GM19463 (cell line): Measurements from ENCODE around the gene PHF14.
"Not testable (repeated sequence)": the region's sequence is repeated elsewhere in the genome, so short reads cannot be mapped to it uniquely, and the experiment has no call there.

Source experiments
- ATAC-seq: cut with Tn5 transposase; IDR thresholded peaks from one replicate; pipeline ENCODE4 v1.9.1; 2021; ENCODE audit warnings: mild to moderate bottlenecking, moderate library complexity; ENCODE audit not compliant: unreplicated experiment

Gene PHF14

GRCh38 chr7:10973061-10973941 lies at the start of gene PHF14:
Gene PHF14, plus strand, starts transcription at chr7:10973872. Its CDS starts 452 bp downstream, at chr7:10974324.
- peak; percentile 95 for ATAC-seq

DNA sequence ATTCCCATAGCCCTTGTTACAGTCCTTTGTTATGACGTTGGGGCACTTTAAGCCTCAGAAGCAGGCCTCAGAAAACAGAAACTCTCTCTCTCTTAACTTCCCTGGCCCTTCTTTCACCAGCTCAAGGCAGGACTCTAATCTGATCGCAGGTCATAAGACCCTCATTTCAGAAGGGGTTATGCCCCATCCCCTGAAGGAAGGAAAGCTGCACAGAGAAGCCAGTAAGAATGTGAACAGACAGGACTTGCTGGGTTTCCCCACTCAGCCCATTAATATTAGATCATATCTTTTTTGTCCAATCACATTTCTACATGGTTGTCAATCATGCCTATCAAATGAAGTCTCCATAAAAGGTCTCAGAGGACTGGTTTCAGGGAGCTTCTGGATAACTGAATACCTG lies 49.3 kb upstream of the PHF14 start:
- ATAC-seq = no peak

DNA sequence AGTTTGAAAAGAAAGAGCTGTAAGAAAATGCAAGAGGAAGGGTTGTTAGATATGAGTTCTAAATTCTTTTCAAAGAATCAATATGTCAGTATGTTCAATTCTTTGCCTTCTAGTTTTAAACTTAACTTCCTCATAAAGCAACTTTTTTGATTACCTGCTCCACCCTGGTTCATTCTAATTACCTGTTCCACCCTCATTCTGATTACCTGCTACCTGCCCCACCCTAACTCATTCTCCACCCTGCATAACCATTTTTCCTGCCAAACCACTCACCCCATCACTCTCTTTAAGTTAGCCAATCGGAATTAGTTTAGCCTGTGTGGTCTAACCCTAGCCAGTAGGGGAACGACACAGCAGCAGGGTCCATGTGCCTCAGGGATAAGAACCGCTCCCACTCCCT lies 45.5 kb upstream of the PHF14 start:
- not testable (repeated sequence) for ATAC-seq

DNA sequence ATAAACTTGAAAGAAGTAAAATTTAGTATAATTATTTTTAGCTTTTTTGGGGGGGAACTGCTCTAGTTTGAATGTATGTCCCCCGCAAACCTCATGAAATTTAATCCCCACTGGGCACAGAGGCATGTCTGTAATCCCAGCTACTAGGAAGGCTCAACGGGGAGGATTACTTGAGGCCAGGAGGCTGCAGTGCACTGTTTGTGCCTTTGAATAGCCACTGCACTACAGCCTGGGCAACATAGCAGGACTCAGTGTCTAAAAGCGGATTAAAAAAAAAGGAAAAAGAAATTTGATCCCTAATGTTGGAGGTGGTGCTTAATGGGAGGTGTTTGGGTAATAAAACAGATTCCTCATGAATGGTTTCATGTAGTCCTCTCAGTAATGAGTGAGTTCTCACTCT lies 43.1 kb upstream of the PHF14 start:
- no peak for ATAC-seq

DNA sequence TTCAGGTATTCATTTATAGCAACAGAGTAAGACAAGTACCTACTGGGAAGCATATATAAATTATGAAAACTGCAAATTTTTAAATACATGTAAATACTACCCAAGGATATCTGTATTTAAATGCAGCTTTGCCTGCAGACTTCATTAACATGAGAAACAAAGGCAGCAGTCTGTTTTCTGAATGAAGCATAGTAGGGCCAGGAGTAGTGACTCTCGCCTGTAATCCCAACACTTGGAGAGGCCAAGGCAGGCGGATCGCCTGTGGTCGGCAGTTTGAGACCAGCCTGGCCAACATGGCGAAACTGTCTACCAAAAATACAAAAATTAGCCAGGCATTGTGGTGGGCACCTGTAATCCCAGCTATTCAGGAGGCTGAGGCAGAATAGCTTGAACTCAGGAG lies 42.5 kb upstream of the PHF14 start:
- no peak for ATAC-seq

GRCh38 chr7:10934292-10934691 lies 39.4 kb upstream of the PHF14 start:
- no peak for ATAC-seq

DNA sequence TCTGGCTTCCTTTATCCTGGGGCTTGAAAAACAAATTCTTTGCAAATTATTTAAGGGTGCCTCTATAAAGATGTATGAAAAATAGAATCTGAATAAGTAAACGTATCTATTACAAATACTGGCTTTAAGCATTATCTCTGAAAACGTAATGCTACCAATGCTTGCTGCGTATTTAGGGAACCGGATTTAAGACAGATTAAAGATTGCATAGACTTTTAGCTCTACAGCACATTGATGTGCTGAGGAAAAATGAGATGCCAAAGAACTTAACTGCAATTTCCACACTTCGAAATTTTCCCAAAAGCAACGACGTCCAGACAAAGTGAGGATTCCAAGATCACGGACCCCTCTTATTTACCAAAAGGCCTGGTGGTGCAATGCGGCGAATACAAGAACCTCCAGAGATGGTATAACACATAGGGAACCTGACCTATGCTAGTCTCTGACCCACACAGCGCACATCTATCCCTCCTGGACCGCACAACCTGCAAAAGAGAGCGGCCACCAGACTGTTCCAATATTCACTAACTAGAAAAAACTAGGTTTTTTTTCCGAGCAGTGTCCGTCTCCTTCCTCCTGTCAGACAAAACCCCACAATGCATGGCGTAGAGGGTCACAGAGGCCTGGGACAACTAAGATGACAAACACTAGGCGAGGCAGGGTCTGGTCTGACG lies 34.3 kb upstream of the PHF14 start:
- peak; percentile 1 for ATAC-seq

GRCh38 chr7:10939911-10940703 lies 33.6 kb upstream of the PHF14 start:
- peak; percentile 90 for ATAC-seq

- no peak for ATAC-seq
These were observed 32.8 kb upstream of the PHF14 start for GRCh38 chr7:10940704-10941355.

DNA sequence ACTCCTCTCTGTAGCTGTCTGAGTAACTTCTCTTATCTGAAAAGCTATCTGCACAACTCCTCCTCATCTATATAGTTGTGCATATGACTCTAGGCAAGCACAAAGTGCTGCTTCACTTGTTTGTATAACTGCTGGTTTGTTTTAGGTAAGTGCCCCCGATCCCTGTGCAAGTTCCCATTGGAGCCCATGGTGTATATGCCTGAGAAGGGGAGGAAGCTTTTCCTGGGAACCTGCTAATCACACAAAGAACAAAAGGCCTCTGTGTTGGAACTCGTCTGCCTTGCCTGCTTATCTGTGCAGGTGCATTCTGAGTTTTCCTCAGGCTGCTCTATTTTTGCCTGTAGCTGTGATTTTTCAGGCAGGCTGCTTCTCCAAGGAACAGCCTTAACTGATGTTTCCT lies 23.2 kb upstream of the PHF14 start:
- no peak for ATAC-seq

- not testable (repeated sequence) for ATAC-seq
These were observed 22.6 kb upstream of the PHF14 start for GRCh38 chr7:10950974-10951578.

DNA sequence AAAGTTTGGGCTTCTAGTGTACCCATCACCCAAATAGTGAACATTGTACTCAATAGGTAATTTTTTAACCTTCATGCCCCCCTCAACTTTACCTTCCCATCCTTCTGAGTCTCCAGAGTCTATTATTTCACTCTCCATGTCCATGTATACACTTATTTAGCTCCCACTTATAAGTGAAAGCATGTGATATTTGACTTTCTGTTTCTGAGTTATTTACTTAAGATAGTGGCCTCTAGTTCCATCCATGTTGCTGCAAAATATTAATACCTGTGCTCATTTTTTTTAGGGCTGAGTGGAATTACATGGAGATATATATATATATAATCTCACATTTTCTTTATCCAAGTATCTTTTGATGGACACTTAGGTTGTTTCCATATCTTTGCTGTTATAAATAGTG lies 21.1 kb upstream of the PHF14 start:
- ATAC-seq = no peak

DNA sequence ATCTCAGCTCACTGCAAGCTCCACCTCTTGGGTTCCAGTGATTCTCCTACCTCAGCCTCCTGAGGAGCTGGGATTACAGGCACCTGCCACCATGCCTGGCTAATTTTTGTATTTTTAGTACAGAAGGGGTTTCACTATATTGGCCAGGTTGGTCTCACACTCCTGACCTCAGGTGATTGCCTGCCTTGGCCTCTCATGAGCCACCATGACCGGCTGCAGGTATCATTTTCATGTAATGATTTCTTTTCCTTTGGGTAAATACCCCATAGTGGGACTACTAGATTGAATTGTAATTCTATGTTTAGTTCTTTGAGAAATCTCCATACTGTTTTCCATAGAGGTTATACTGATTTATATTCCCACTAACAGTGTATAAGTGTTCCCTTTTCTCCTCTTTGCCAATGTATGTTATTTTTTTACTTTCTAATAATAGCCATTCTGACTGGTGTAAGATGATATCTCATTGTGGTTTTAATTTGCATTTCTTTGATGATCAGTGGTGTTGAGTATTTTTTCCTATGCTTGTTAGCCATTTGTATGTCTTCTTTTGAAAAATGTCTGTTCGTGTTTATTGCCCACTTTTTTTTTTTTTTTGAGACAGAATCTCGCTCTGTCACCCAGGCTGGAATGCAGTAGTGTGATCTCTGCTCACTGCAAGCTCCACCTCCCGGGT lies 20.5 kb upstream of the PHF14 start:
- not testable (repeated sequence) for ATAC-seq

- no peak for ATAC-seq
These were observed 17.1 kb upstream of the PHF14 start for GRCh38 chr7:10956528-10956927.

- not testable (repeated sequence) for ATAC-seq
These were observed 13.4 kb upstream of the PHF14 start for GRCh38 chr7:10960242-10960641.

DNA sequence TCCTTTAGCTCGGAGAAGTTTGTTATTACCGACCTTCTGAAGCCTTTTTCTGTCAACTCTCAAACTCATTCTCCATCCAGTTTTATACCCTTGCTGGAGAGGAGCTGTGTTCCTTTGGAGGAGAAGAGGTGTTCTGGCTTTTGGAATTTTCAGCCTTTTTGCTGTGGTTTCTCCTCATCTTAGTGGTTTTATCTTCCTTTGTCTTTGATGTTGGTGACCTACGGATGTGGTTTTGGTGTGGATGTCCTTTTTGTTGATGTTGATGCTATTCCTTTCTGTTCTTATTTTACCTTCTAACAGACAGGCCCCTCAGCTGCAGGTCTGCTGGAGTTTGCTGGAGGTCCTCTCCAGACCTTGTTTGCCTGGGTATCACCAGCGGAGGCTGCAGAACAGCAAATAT lies 8.7 kb upstream of the PHF14 start:
- ATAC-seq = not testable (repeated sequence)

DNA sequence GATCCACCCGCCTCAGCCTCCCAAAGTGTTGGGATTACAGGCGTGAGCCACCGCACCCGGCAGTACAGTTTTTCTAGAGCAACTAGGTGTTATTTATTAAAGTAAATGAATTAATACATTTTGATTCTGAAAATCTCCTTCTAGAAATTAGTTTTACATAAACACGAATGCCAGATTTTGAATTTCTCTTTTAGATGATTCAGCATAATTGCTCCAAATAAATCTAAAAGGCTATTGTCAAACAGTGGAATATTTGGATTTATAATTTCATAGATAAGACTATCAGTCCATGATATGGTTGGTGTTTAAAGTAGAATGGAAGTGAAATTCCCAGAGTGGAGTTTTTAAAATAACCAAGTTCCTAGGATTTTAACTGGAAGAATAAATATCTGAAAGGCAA lies 1.5 kb upstream of the PHF14 start:
- ATAC-seq = no peak

DNA sequence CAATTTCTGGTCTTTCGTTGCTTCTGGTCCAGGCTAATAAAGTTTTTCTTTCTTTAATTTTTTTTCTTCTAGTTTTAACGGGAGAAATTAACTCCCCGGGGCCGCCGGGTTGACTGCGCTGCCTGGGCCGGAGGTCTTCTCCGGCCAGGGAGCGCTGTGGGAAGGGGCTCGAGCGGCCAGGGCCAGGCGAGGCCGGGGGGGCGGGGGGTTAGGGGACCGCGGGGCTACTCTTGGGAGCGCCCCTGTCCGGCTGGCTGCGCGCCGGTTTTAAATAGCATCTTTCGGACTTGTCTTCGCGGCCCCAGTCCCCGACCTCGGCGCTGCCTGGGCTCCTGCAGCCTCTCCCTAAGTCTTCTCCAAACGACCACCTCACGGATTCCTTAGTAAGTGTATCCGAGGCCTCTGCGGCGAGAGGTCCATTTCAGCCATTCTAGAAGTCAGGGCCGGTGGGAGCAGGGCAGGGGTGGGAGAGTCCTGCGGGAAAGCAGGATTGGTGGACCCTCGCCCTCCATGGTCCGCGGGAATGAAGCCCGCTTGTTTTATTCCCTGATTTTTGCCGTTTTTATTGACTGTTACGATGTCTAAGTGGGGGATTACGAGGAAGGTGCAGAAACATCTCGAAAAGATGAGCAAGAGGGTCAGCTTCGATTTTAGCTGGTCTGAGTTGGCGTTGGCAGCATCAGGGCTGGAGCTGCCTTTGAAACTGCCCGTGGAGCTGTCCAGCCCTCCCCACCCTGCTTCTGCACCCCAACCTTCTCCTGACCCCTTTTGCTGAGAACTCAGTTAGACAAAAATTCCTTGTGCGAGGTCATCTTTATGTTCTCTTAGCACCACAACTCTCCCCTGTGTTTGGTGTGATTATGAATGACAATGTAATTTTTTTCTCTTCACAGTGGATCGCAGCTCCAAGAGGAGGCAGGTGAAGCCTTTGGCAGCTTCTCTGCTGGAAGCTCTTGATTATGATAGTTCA lies 555 bp downstream of the PHF14 start:
- ATAC-seq = peak; percentile 20

GRCh38 chr7:10977113-10977512 lies 3.4 kb downstream of the PHF14 start:
- ATAC-seq = no peak
